NK-92 (cell line): Measurements from ENCODE around the gene MINK1.
"Not testable (repeated sequence)": the region's sequence is repeated elsewhere in the genome, so short reads cannot be mapped to it uniquely, and the experiment has no call there.

Experiments used
- DNase-seq: peaks from one replicate; lab custom pipeline; 2025; ENCODE audit not compliant: unreplicated experiment; lab: John Stamatoyannopoulos, UW

MINK1 gene

DNA sequence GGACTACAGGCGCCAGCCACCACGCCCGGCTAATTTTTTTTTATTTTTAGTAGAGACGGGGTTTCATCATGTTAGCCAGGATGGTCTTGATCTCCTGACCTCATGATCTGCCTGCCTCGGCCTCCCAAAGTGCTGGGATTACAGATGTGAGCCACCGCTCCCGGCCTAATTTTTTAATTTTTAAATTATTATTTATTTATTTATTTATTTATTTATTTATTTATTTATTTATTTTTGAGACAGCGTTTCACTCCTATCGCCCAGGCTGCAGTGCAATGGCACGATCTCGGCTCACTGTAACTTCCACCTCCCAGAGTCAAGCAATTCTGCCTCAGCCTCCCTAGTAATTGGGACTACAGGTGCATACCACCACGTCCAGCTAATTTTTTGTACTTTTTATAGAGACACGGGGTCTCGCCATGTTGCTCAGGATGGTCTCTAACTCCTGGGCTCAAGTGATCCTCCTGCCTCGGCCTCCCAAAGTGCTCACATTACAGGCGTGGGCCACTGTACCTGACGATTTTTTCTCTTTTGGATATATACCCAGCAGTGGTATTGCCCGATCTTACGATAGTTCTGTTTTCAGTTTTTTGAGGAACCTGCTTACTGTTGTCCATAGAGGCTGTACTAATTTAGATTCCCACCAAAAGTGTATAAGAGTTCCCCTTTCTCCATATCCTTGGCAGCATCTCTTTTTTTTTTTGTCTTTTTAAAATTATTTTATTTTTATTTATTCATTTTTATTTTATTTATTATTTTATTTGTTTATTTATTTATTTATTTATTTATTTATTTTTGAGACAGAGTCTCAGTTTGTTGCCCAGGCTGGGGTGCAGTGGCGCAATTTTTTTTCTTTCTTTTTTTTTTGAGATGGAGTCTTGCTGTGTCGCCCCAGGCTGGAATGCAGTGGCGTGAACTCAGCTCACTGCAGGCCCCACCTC is 36.2 kb downstream of the MINK1 start:
- DNase-seq, result not testable (repeated sequence)

DNA sequence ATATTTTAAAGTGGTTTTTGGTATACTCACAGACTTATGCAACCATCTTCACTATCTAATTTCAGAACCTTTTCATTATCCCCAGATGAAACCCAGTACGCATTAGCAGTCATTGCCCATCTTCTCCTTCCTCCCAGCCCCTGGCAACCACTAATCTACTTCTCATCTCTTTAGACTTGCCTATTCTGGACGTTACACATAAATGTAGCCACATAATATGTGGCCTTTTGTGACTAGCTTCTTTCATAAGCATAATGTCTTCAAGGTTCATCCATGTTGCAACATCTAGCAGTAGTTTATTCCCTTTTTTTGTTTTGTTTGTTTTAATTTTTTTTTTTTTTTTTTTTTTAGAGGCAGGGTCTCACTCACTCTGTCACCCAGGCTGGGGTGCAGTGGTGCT is 37.7 kb downstream of the MINK1 start:
- no peak for DNase-seq

GRCh38 chr17:4872786-4873185 is 39.6 kb downstream of the MINK1 start:
- DNase-seq, result no peak

DNA sequence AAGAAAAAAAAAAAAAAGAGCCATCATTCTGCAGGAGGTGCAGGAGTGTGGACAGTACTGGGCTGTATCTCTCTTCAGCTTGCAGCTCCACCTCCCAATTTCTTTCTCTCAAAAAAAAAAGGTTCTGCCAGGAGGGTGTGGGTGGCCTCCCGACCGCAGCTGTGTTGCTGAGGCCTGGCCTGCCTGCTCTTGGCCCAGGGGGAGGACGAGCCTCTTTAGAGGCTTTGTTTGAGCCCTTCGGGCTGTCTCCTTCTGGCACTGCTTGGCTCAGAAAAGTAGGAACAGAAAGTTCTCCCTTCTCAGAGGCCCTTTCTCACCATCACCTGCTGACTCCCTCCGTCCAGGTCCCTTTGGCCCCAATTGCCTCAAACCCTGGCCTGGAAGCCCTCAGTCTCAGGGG is 43.9 kb downstream of the MINK1 start:
- no peak for DNase-seq

GRCh38 chr17:4879601-4880000 is 46.5 kb downstream of the MINK1 start:
- DNase-seq, result no peak

- DNase-seq, result no peak
Observed at GRCh38 chr17:4880857-4881256, 47.7 kb downstream of the MINK1 start.

GRCh38 chr17:4881761-4882555 is 48.8 kb downstream of the MINK1 start:
- no peak for DNase-seq

- DNase-seq, result no peak
Observed at GRCh38 chr17:4884489-4884888, 51.3 kb downstream of the MINK1 start.

DNA sequence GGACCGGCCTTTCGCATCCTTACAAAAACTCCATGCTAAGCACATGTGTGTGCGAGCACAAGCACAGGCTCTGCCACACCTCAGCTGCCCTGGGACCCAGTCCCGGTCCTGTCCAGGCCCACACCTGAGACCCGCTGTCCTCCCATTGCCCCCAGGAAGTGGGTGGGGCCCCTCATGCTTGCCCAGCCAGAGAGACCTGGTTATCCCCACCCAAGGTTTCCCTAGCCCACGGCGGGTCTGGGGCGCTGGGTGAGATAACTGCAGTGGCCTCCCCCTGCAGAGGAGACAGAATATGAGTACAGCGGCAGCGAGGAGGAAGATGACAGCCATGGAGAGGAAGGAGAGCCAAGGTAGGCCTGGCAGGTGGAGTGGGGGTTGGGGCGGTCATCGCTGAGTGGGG is 53.7 kb downstream of the MINK1 start:
- DNase-seq, result no peak

GRCh38 chr17:4887581-4887980 is 54.4 kb downstream of the MINK1 start:
- DNase-seq, result no peak

DNA sequence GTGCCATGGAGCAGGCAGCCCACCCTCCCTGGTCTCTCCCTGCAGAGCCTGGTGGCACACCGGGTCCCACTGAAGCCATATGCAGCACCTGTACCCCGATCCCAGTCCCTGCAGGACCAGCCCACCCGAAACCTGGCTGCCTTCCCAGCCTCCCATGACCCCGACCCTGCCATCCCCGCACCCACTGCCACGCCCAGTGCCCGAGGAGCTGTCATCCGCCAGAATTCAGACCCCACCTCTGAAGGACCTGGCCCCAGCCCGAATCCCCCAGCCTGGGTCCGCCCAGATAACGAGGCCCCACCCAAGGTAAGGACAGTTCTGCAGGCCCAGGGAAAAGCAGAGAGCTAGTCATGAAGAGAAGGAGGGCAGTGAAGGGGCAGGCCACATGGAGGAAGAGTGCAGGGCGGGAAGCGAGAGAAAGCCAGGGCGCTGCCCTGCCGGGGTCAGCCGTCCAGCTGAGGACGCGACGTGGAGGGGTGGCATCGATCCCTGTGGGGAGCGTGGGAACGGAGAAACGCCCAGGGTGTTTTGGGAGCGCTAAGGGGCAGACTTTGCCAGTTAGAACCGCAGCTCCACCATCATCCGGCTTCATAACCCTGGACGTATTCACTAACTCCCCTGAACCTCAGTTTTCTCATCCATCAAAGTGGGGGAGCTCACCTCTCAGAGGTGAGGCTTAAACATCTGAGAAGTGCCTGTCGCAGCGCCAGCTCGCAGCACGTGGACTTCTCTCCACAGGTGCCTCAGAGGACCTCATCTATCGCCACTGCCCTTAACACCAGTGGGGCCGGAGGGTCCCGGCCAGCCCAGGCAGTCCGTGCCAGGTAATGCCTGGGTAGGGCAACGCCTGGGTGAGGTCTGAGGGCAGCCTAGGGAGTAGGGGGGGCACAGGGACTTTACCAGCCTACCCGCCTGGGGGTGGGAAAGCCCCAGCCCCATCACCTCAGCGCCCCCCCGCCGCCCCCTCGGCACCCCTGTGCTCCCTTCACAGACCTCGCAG is 58.6 kb downstream of the MINK1 start:
- no peak for DNase-seq

DNA sequence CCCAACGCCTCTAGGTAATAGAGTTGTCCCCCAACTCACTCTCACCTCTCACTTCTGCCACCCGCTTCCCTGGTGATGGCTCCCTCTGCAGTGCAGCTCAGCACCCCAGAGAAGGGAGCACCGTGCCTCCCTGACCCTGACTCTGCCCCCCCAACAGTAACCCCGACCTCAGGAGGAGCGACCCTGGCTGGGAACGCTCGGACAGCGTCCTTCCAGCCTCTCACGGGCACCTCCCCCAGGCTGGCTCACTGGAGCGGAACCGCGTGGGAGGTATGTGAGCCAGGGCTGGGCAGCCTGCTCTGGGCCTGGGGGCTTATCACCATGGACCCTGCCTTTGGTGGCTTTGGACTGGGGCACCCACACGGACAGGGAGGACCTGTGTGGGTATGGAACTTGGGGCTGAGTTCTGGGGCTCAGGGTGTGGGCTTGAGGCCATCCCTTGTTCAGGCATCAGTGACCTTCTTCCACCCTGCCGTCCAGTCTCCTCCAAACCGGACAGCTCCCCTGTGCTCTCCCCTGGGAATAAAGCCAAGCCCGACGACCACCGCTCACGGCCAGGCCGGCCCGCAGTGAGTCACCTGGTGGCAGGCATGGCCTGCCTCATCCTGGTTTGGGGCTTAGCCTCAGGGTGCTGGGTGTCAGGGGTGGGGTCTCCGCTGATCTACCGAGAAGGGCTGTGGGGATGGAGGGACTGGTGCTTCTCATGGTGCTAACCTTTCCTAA is 59.5 kb downstream of the MINK1 start:
- DNase-seq, result no peak

- no peak for DNase-seq
Observed at GRCh38 chr17:4893272-4893671, 60.1 kb downstream of the MINK1 start.

DNA sequence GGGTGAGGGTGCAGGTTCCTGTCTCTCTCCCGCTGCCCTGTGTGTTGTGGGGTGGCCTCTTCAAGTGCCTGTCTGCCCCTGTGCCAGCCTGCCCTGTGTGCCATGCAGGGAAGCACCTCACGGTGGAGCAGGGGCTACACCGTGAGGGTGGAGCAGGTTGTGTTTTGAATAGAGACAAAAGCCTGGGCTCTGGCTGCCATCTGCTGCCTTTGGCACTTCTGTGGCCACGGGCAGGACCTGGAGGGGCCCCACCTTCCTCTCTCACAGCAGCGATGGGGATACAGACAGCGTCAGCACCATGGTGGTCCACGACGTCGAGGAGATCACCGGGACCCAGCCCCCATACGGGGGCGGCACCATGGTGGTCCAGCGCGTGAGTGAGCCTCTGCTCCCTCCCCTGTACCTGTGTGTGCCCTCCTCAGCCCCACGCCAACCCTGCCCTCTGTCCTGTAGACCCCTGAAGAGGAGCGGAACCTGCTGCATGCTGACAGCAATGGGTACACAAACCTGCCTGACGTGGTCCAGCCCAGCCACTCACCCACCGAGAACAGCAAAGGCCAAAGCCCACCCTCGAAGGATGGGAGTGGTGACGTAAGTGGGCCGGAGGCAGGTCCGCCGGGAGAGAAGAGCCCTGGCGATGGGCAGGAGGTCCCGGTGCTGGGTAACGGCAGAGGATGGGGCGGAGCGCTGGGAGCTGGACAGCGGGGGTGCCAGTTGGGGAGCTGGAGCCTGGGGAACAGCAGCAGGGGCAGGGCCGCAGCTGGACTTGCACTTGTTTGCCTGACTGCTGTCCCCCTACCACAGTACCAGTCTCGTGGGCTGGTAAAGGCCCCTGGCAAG is 60.8 kb downstream of the MINK1 start:
- DNase-seq, result no peak

DNA sequence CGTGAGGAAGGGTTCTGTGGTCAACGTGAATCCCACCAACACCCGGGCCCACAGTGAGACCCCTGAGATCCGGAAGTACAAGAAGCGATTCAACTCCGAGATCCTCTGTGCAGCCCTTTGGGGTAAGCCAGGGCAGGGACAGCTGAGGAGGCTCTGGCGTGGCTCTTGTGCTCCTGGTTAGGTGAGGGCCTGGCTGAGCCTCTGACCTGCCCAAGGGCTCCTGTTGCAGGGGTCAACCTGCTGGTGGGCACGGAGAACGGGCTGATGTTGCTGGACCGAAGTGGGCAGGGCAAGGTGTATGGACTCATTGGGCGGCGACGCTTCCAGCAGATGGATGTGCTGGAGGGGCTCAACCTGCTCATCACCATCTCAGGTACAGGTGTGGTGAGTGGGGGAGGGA is 62.0 kb downstream of the MINK1 start:
- no peak for DNase-seq

GRCh38 chr17:4895657-4896331 is 62.7 kb downstream of the MINK1 start:
- DNase-seq, result no peak

DNA sequence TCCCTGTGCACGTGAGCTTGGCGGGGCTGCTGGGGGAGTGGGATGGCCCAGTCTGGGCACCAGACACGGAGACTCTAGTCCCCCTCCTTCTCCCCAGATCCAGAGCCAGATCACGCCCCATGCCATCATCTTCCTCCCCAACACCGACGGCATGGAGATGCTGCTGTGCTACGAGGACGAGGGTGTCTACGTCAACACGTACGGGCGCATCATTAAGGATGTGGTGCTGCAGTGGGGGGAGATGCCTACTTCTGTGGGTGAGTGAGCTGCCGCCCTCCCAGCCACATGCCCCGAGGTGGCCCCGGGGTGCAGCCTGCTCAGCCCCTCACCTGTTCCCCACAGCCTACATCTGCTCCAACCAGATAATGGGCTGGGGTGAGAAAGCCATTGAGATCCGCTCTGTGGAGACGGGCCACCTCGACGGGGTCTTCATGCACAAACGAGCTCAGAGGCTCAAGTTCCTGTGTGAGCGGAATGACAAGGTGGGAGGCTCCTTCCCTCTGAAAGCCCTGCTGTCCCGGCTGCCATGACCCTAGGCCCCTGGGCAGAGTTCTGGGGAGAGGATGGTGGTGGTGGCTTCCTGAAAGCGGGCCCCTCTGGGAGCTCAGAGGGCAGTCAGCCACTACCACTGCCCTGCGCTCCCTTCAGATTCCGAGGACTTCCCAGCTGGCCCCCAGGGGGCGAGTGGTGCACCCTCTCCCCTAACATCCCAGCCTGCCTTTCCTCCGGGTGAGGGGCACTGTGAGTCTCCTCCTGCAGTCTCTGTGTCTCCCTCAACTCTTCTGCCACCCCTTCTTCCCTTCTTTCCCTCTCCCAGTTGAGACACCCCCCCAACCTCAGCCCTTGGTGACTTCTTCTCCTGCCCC is 63.4 kb downstream of the MINK1 start:
- no peak for DNase-seq

DNA sequence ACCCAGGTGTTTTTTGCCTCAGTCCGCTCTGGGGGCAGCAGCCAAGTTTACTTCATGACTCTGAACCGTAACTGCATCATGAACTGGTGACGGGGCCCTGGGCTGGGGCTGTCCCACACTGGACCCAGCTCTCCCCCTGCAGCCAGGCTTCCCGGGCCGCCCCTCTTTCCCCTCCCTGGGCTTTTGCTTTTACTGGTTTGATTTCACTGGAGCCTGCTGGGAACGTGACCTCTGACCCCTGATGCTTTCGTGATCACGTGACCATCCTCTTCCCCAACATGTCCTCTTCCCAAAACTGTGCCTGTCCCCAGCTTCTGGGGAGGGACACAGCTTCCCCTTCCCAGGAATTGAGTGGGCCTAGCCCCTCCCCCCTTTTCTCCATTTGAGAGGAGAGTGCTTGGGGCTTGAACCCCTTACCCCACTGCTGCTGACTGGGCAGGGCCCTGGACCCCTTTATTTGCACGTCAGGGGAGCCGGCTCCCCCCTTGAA is 64.1 kb downstream of the MINK1 start:
- DNase-seq, result no peak
